Erythroblast (primary cell): Measurements from ENCODE around the gene RANBP17.

Experiments used
- GATA1 ChIP-seq: IDR thresholded peaks from 2 replicates; pipeline ENCODE4 v1.6.1; 2011; ENCODE audit warnings: low read depth, mild to moderate bottlenecking, control low read depth, low read length, moderate library complexity
- POLR2A ChIP-seq: IDR thresholded peaks from 2 replicates; pipeline ENCODE4 v1.6.1; 2011; ENCODE audit warnings: mild to moderate bottlenecking, low read length

GRCh38 chr5:171242521-171242920 is 380.7 kb downstream of the RANBP17 start:
- TF ChIP-seq POLR2A (no peak), GATA1 (no peak)
